Progenitor cell of endocrine pancreas (in vitro differentiated cells): ENCODE measurements around the gene OXCT1. TPM values are rescaled to one million over a fixed set of nuclear protein-coding genes. Genes with fewer than 3 reads are reported as not detected.
A peak's percentile ranks its signal among the peaks of the same experiment; 100 is the strongest.

Source experiments
- DNase-seq: peaks from one replicate; pipeline ENCODE4 v3.0.0; 2021; ENCODE audit warnings: low spot score; ENCODE audit not compliant: unreplicated experiment
- H3K27ac Mint-ChIP-seq: 2 replicates; pipeline ENCODE4 v1.8.0; 2021; ENCODE audit warnings: mild to moderate bottlenecking, moderate library complexity, mixed read lengths
- H3K27me3 Mint-ChIP-seq: 2 replicates; pipeline ENCODE4 v1.8.0; 2021; ENCODE audit warnings: mixed read lengths
- H3K36me3 Mint-ChIP-seq: 2 replicates; pipeline ENCODE4 v1.8.0; 2022; ENCODE audit warnings: mixed read lengths; ENCODE audit not compliant: insufficient read depth
- H3K4me1 Mint-ChIP-seq: 2 replicates; pipeline ENCODE4 v1.8.0; 2021; ENCODE audit warnings: low read depth, mixed read lengths
- H3K4me3 Mint-ChIP-seq: 2 replicates; pipeline ENCODE4 v1.8.0; 2021; ENCODE audit warnings: low read depth, mild to moderate bottlenecking, moderate library complexity, mixed read lengths
- H3K9me3 Mint-ChIP-seq: 2 replicates; pipeline ENCODE4 v1.8.0; 2021; ENCODE audit warnings: low read depth, mixed read lengths
- CTCF ChIP-seq: fragments of 200-600 bp; sonication (generic); IDR thresholded peaks from one replicate; pipeline ENCODE4 v1.5.0; 2021; ENCODE audit warnings: antibody characterized with exemption, mild to moderate bottlenecking; ENCODE audit not compliant: unreplicated experiment
- total RNA-seq: library from RNA; stranded (reverse); gene quantifications from 2 replicates; pipeline ENCODE4 v1.2.1, GENCODE V29; 2021

The OXCT1 gene
- total RNA-seq, 1 donor from 2014 or later = 19.9 TPM

- Mint-ChIP-seq H3K36me3 (no peaks in the 10 kb centered on the region), H3K9me3 (peaks cover 4% of the 10 kb centered on the region), H3K4me1 (peaks cover 15% of the 10 kb centered on the region), H3K4me3 (no peak overlapping the region), H3K27me3 (no peaks in the 10 kb centered on the region), H3K27ac (no peak overlapping the region)
- DNase-seq = no peak
- no peak for TF ChIP-seq CTCF
These were observed 12.5 kb upstream of the OXCT1 start for GRCh38 chr5:41882765-41883164.

GRCh38 chr5:41878643-41879478 lies 8.6 kb upstream of the OXCT1 start:
- no peak for TF ChIP-seq CTCF
- H3K4me3 Mint-ChIP-seq = peak overlapping the region; percentile 37
- peak overlapping the region; percentile 14 for H3K27ac Mint-ChIP-seq

GRCh38 chr5:41878173-41878572 lies 7.9 kb upstream of the OXCT1 start:
- Mint-ChIP-seq H3K4me3 (no peak overlapping the region), H3K9me3 (no peaks in the 10 kb centered on the region), H3K27ac (no peak overlapping the region), H3K36me3 (no peaks in the 10 kb centered on the region), H3K4me1 (peaks cover 23% of the 10 kb centered on the region), H3K27me3 (no peaks in the 10 kb centered on the region)
- DNase-seq = no peak
- no peak for TF ChIP-seq CTCF

More at GRCh38 chr5:41878643-41879478, 8.6 kb upstream of the OXCT1 start:
- Mint-ChIP-seq H3K4me1 (peaks cover 23% of the 10 kb centered on the region), H3K27me3 (no peaks in the 10 kb centered on the region), H3K9me3 (no peaks in the 10 kb centered on the region), H3K36me3 (no peaks in the 10 kb centered on the region)
- no peak for DNase-seq

- no peak overlapping the region for H3K27ac Mint-ChIP-seq
- no peaks in the 10 kb centered on the region for H3K36me3 Mint-ChIP-seq
These were observed 7.2 kb upstream of the OXCT1 start for GRCh38 chr5:41877408-41877807.

GRCh38 chr5:41876678-41877077 lies 6.5 kb upstream of the OXCT1 start:
- H3K27me3 Mint-ChIP-seq = no peaks in the 10 kb centered on the region
- H3K36me3 Mint-ChIP-seq = no peaks in the 10 kb centered on the region
- TF ChIP-seq CTCF = no peak
- H3K4me1 Mint-ChIP-seq = peaks cover 23% of the 10 kb centered on the region
- no peak overlapping the region for H3K4me3 Mint-ChIP-seq
- no peak overlapping the region for H3K27ac Mint-ChIP-seq
- H3K9me3 Mint-ChIP-seq = no peaks in the 10 kb centered on the region
- DNase-seq = no peak

More at GRCh38 chr5:41877408-41877807, 7.2 kb upstream of the OXCT1 start:
- H3K9me3 Mint-ChIP-seq = no peaks in the 10 kb centered on the region
- no peak for DNase-seq
- TF ChIP-seq CTCF = no peak
- H3K4me1 Mint-ChIP-seq = peaks cover 23% of the 10 kb centered on the region
- H3K4me3 Mint-ChIP-seq = no peak overlapping the region
- no peaks in the 10 kb centered on the region for H3K27me3 Mint-ChIP-seq
